ENCODE data around the gene GZF1.

The GZF1 gene

GRCh38 chr20:23370274-23370673 lies 8.3 kb downstream of the GZF1 start:
- no peak for DNase-seq (ENCODE audit: low spot score)

DNA sequence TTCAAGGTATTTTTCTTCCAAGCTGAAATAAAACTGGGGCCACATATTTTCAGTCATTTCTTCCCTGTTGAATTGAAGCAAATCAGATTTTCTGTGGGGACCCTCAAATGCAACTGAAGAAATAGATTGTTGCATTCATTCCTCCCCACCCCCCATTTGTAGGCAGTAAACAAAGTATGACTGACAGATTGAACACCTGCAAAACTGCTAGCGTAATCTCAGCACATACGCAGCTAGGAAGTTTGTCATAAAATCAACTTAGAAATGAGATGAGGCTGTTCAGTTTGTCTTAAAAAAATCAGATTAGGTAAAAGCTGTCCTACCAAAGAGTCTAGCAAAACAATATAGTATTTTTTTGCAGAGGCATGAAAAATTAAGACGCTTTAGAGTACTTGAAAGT lies 8.9 kb downstream of the GZF1 start:
- no peak for DNase-seq (ENCODE audit: low spot score)

DNA sequence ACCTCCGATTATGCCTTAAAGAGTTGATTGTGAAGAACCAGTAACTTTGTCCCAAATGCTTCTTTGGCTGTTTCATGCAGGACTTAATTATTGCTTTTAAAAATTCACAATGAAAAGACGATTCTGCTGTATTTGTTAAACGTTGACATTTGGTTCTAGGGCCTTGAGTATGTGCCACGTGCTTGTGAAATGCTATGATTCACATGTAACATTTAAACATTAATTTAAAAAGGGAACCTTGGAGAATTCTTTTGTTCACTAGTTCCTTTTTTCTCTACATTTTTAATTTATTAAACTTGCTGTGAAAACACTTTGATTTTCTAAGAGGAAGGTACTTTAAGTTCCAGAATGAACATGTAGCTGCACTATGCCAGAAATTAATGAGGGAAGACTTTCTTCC lies 9.5 kb downstream of the GZF1 start:
- no peak for DNase-seq (ENCODE audit: low spot score)

- DNase-seq (ENCODE audit: low spot score): no peak
Observed at GRCh38 chr20:23374441-23374840, 12.5 kb downstream of the GZF1 start.

DNA sequence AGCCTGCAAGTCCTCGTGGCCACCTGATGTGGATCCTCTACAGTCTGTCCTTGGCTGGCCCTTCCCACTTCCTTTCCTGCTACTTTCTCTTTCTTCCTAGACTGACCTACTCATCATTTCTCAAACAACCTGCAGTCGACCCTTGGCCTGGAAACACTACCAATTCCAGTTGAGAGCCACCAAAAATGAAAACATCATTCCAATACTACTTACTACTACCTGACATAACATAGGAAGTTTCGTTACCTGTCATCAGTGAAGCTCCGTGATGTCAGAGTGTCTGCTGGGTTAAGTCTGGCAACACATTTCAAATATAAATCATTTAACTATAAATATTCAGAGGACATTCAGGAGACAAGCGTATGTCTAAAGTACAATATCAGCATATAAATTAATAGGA lies 13.8 kb downstream of the GZF1 start:
- DNase-seq (ENCODE audit: low spot score): no peak

- no peak for DNase-seq (ENCODE audit: low spot score)
Observed at GRCh38 chr20:23379772-23380171, 17.8 kb downstream of the GZF1 start.

- no peak for DNase-seq (ENCODE audit: low spot score)
Observed at GRCh38 chr20:23381876-23382275, 19.9 kb downstream of the GZF1 start.

- DNase-seq (ENCODE audit: low spot score): no peak
Observed at GRCh38 chr20:23386304-23387117, 24.5 kb downstream of the GZF1 start.

DNA sequence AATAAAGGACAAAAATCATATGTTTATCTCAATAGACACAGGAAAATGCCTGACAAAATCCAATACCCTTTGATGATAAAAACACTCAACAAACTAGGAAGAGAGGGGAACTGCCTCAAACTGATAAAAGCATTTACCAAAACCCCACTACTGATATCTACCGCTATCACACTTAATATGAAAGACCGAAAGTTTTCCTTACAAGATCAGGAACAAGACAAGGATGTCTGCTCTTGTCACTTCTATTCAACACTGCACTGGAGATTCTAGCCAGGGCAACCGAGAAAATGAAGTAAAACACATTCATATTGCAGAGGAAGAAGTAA lies 25.1 kb downstream of the GZF1 start:
- DNase-seq (ENCODE audit: low spot score): no peak

DNA sequence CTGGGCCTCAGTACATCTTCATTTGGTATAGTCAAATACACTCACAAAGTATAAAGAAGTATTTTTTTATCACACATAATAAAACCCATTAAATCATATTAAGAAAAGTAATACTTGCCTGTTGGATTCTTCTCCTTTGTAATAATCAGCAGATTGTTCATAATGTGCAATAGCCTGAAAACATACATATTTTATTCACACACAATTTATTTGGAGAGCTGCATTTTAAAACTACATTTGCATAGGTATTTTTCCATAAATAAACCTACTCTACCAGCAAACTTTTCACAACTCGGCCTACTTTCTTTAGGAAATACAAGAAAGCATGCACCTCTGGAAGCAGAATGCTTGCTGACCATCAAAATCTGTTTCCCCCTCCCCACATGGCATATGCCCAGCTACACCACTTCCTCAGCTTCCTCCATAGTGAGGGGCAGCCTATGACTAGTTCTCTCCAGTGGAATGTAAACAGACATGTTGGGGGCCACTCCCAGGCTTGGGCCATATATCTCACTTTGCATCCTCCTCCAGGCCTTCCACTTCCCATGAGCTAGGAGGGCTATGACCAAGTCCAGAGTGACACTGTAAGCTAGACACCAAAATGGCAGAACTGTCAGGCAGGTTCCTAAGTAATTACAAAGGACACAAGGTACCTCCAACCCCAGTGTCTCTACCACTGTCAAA lies 28.3 kb downstream of the GZF1 start:
- DNase-seq (ENCODE audit: low spot score): no peak

- DNase-seq (ENCODE audit: low spot score): no peak
Observed at GRCh38 chr20:23391707-23392310, 29.8 kb downstream of the GZF1 start.

DNA sequence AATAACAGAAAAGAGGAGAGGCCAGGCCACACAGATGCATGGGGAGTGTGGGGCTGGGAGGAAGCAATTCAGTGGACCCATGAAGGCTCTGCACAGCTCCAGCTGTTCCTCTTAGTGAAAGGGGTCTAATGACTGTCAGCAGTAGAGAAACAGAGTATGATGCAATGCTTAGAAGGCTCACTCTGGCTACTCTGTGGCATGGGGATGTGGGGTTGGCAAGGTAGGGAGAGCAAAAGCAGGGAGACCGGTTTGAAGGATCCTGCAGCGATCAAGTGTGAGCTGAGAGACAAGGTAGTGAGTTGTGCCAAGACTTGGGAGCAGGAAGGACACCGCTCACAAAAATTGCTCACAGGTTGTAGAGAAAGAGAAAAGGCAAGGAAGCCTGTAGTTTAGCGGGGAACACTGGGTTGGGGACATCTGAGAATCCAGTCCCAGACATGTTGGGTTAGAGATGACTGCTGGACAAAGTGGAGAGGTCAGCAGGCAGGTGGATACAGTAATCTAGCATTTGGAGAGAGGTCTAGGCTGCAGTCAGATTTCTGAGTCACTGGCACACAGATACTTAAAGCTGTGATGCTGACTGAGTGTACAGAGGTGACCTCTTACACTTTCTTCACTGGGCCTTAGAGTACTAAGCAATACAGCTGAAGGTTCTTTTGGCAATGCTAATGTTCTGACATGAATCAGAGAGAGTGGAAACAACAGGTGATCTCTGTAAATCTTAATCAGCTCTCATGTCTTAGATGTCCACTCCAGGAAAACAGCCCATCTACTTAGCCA lies 32.2 kb downstream of the GZF1 start:
- DNase-seq (ENCODE audit: low spot score): no peak

- no peak for DNase-seq (ENCODE audit: low spot score)
Observed at GRCh38 chr20:23396950-23397627, 35.1 kb downstream of the GZF1 start.

GRCh38 chr20:23397961-23398360 lies 36.0 kb downstream of the GZF1 start:
- no peak for DNase-seq (ENCODE audit: low spot score)

GRCh38 chr20:23399568-23400241 lies 37.7 kb downstream of the GZF1 start:
- DNase-seq (ENCODE audit: low spot score): peak; percentile 15

DNA sequence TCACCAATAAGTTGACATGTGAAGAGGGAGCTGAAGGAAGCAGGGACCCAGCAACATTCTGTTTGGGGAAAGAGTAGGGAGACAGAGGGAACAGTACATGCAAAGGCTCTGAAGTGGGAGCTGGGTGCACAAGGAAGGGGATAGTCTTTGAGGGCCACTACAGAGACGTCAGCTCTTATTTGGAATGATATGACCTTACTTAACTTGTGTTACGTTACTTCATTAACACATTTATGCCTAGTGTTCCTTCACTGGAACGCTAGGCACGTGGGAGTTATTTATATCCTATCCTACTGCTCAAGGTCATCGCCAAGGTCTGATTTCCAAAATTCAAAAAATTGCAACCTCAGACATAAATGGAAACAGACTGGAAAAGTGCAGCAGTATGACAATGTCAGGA lies 39.1 kb downstream of the GZF1 start:
- no peak for DNase-seq (ENCODE audit: low spot score)

DNA sequence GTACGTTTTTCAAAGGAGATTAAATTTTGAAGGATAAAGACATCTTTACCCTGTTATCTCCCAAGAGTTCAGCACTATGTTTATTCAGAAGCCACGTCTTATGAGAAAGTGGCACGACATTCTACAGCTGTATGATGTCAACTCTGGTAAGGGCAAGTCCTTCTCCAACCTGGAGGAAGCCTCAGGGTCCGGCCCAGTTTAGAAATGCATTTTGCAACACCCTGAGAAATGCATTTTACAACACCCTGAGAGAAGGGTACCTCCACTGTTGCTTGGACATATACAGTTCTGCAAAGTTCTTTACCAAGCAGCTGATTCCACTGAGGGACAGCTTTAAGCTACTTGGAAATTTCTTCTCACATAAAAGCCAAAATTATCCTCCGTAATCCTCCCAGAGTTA lies 41.8 kb downstream of the GZF1 start:
- DNase-seq (ENCODE audit: low spot score): no peak

- DNase-seq (ENCODE audit: low spot score): no peak
Observed at GRCh38 chr20:23404196-23404595, 42.2 kb downstream of the GZF1 start.

DNA sequence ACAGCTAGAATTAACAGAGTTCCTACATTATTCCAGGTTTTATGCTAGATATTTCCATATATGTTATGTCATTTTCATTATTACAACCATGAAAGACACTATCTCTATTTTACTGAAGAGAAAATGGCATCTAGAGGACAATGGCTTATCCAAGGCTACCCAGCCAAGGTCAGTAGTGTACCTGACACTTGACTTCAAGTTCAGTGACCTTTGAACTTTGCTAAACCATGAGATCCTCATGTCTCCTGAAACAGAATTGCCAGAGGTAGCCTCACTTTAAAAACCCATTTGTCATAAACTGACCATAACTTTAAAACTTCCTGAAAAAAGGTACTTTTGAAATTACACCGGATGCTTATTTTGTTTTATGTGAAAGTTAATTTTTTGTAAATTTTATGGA lies 44.9 kb downstream of the GZF1 start:
- no peak for DNase-seq (ENCODE audit: low spot score)

GRCh38 chr20:23407781-23408464 lies 45.9 kb downstream of the GZF1 start:
- DNase-seq (ENCODE audit: low spot score): no peak

- DNase-seq (ENCODE audit: low spot score): no peak
Observed at GRCh38 chr20:23408957-23409356, 47.0 kb downstream of the GZF1 start.
